ENCODE measurements around the gene ADAMTS12.

DNA sequence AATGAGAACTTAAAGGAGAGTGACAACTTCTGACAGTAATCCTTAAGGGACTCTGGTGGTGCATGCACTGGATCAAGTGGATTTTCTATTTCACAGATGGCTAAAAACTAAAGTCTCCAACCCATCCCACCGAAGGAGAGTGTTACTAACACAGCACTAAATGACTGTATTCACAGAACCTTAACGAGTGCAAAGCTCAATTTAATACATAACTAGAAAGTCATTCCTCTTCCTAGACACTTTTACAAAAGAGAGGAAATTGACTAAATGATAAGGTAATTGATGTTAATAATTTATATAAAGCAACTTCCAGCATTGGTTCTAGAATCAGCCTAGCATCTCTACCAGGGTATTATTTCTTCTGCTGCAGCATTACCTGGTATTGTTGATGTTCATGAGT is 189.8 kb downstream of the ADAMTS12 start:
- TF ChIP-seq, protein P1, sequence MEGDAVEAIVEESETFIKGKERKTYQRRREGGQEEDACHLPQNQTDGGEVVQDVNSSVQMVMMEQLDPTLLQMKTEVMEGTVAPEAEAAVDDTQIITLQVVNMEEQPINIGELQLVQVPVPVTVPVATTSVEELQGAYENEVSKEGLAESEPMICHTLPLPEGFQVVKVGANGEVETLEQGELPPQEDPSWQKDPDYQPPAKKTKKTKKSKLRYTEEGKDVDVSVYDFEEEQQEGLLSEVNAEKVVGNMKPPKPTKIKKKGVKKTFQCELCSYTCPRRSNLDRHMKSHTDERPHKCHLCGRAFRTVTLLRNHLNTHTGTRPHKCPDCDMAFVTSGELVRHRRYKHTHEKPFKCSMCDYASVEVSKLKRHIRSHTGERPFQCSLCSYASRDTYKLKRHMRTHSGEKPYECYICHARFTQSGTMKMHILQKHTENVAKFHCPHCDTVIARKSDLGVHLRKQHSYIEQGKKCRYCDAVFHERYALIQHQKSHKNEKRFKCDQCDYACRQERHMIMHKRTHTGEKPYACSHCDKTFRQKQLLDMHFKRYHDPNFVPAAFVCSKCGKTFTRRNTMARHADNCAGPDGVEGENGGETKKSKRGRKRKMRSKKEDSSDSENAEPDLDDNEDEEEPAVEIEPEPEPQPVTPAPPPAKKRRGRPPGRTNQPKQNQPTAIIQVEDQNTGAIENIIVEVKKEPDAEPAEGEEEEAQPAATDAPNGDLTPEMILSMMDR (conservative IDR thresholded peaks at IDR 0.05 in 1 of 2, IDR thresholded peaks at IDR 0.05 in 1 of 2; ENCODE audit: extremely low read depth in 1 of 2, insufficient read depth in 1 of 2, low read depth in 1 of 2, low read length in 2 of 2), result no peak
- TF ChIP-seq EZH2 (IDR thresholded peaks at IDR 0.05; ENCODE audit: borderline replicate concordance, low read length), result no peak
